Loucy (cell line): ENCODE measurements around the gene TMEM163.

Source experiments
- EZH2phosphoT487 ChIP-seq: fragments of 200-600 bp; IDR thresholded peaks from 2 replicates; pipeline ENCODE4 v1.6.1; 2018; ENCODE audit warnings: antibody characterized with exemption, mild to moderate bottlenecking, moderate library complexity, borderline replicate concordance
- TF ChIP-seq, protein P1 (sequence below): fragments of 200-600 bp; sonication (generic); conservative IDR thresholded peaks from 2 replicates; pipeline ENCODE4 v1.5.1; 2014; ENCODE audit warnings: mild to moderate bottlenecking, antibody characterized with exemption, low read length

DNA sequence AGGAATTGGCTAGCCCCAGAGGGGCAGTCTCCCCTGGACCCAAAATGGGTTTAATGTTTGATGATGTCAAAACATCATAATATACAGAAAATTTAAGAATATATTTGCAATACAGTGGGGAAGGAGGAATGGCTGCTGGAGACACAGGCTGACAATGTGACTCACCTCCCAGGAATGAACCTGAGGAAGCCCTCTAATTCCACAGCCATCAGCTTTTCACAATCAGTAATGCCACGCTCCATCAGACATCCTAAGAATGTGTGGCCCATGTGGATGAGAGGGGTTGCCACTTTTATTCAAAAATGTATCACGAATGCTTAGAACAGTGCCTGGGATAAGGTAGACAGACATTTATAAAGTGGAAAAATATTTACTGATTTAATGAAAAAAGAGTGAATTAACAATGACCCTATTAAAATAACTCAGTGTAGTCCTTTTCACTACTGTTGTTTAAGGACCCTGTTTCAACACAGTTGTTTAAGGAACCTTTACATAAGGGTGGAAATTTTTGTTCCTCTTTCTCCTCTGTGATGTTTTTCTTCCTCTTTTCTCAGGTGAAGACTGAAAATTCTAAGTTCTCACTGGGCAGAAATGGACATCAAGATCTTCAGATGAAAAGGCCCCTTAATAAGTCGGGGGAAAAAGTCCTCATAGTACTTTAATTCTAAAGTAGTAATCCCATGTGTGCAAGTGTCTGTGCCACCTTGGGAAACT is 17.5 kb upstream of the TMEM163 start:
- TF ChIP-seq EZH2phosphoT487 = no peak
- TF ChIP-seq, protein P1, sequence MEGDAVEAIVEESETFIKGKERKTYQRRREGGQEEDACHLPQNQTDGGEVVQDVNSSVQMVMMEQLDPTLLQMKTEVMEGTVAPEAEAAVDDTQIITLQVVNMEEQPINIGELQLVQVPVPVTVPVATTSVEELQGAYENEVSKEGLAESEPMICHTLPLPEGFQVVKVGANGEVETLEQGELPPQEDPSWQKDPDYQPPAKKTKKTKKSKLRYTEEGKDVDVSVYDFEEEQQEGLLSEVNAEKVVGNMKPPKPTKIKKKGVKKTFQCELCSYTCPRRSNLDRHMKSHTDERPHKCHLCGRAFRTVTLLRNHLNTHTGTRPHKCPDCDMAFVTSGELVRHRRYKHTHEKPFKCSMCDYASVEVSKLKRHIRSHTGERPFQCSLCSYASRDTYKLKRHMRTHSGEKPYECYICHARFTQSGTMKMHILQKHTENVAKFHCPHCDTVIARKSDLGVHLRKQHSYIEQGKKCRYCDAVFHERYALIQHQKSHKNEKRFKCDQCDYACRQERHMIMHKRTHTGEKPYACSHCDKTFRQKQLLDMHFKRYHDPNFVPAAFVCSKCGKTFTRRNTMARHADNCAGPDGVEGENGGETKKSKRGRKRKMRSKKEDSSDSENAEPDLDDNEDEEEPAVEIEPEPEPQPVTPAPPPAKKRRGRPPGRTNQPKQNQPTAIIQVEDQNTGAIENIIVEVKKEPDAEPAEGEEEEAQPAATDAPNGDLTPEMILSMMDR = no peak
